ENCODE measurements around the gene SNRPA.
"Not testable (repeated sequence)": the region's sequence is repeated elsewhere in the genome, so short reads cannot be mapped to it uniquely, and the experiment has no call there.

SNRPA gene

GRCh38 chr19:40747536-40747935 is 3.5 kb upstream of the SNRPA start:
- FAIRE-seq, result no peak

GRCh38 chr19:40750058-40750873 is 737 bp upstream of the SNRPA start, which contains the start of gene ACTMAP:
Gene ACTMAP (minus strand): TSS chr19:40750477. CDS start chr19:40749803, 674 bp downstream.
- peak; percentile 99 for FAIRE-seq

- no peak for FAIRE-seq
These were observed 1.3 kb downstream of the SNRPA start for GRCh38 chr19:40752257-40752781.

GRCh38 chr19:40754611-40755247 is 3.7 kb downstream of the SNRPA start:
- FAIRE-seq, result no peak

- no peak for FAIRE-seq
These were observed 4.2 kb downstream of the SNRPA start for GRCh38 chr19:40755248-40755624.

GRCh38 chr19:40755791-40756190 is 4.8 kb downstream of the SNRPA start:
- FAIRE-seq, result no peak

- no peak for FAIRE-seq
These were observed 5.6 kb downstream of the SNRPA start for GRCh38 chr19:40756502-40757110.

- no peak for FAIRE-seq
These were observed 7.5 kb downstream of the SNRPA start for GRCh38 chr19:40758491-40758890.

GRCh38 chr19:40759352-40759751 is 8.3 kb downstream of the SNRPA start:
- FAIRE-seq, result no peak

- FAIRE-seq, result no peak
These were observed 11.9 kb downstream of the SNRPA start for GRCh38 chr19:40762754-40763470.

- FAIRE-seq, result no peak
These were observed 12.5 kb downstream of the SNRPA start for GRCh38 chr19:40763526-40763925.

- no peak for FAIRE-seq
These were observed 13.0 kb downstream of the SNRPA start for GRCh38 chr19:40763963-40764362.

- not testable (repeated sequence) for FAIRE-seq
These were observed 15.4 kb downstream of the SNRPA start for GRCh38 chr19:40766385-40766784.

- no peak for FAIRE-seq
These were observed 17.9 kb downstream of the SNRPA start for GRCh38 chr19:40768869-40769268.

GRCh38 chr19:40771101-40771862 is 20.3 kb downstream of the SNRPA start:
- not testable (repeated sequence) for FAIRE-seq

GRCh38 chr19:40774916-40775631 is 24.1 kb downstream of the SNRPA start, which contains the start of gene MIA:
Gene MIA (plus strand): TSS chr19:40775521. CDS start chr19:40775543, 22 bp downstream.
- peak; percentile 93 for FAIRE-seq

GRCh38 chr19:40775632-40776022 is 24.6 kb downstream of the SNRPA start:
- no peak for FAIRE-seq

- no peak for FAIRE-seq
These were observed 25.4 kb downstream of the SNRPA start for GRCh38 chr19:40776364-40776763.

- no peak for FAIRE-seq
These were observed 26.1 kb downstream of the SNRPA start for GRCh38 chr19:40776932-40777644.

GRCh38 chr19:40777645-40777936 is 26.6 kb downstream of the SNRPA start:
- FAIRE-seq, result no peak
